HL-60/S4 treated with phorbol 12-myristate 13-acetate at 8.2 ng/mL for 4 days and 3 days (cell line): ENCODE data around the gene SMURF1.

Source experiments
- in situ Hi-C: fragments of 300-500 bp; cut with MboI; formaldehyde crosslinking; loops from 2 replicates; pipeline ENCODE4 v1.15.0; 2022; ENCODE audit warnings: low sequenced_read_pairs

Gene SMURF1

DNA sequence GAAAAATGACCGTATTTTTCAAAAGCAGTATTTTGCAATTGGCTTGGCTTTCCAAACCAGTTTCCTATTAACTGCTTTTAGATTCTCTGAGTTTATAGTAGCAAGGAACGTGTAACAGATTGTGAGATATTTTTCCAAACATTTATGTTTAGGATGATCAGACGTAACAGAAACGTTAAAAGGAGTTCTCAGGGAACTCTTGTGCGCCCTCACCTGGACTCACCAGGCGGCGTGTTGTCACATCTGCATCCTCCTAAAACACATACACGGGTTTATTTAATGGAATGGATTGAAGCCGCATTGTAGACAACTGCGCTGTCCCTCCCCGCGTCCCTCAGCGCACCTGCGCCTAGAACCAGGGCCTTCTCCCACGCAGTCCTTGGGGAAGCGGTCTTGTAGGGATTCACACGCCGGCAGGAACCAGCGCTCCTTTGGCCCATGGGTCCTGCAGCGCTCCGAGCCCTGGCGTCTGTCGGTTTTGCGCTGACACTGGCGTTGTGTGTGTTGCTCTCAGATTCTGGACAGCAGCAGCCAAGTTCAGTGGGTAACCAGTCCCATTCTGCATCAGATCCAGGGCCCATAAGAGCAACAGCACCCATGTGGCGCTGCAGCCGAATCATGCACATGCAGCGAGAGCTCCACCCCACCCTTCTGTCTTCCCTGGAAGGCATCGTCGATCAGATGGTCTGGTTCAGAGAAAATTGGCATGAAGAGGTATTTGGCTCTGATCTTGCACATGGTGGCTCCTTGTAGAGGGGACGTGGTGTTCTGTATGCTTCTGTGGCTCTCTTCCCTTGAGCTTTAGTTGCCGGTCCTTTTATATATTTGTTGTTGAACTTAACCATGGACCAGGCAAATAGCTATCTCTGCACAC lies 150.6 kb downstream of the SMURF1 start:
- in situ Hi-C loops, result no loop called here

DNA sequence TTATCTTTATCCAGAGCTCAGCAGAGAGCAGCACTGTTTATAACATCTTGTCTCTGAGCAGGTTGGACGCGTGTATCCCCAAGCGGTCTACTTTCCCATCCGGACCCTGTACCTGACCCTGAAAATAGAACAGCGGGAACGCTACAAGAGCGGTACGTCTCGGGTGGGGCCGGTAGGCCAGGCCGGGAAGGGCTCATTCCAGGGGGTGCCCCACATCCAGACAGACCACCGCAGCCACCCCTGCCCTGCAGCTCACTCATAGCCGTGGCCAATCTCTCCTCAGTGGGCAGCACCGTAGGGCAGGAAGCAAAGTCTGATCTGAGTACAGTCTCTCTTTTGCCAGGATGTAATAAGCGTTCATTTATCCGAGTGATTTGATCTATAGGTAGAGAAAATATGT lies 151.8 kb downstream of the SMURF1 start:
- in situ Hi-C loops, result no loop called here

DNA sequence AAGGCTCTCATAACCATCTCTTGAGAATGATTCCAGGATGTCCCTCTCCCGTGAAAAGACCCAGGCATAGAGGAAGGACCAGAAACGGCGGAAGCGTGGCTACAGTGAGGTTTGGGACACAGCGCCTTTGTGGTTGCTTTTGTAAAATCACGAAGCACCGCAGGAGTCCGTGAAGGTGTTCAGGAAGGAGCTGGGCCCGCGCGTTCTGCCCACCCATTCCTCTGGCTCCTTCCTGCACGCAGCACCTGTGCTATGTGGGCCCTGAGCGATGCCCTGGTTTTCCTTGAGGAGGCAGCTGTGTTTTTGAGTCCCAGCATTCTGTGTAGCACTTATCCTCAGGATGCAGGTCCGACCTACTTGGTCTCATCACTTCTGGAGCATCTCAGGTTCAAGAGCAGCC lies 152.8 kb downstream of the SMURF1 start:
- in situ Hi-C loops, result no loop called here

DNA sequence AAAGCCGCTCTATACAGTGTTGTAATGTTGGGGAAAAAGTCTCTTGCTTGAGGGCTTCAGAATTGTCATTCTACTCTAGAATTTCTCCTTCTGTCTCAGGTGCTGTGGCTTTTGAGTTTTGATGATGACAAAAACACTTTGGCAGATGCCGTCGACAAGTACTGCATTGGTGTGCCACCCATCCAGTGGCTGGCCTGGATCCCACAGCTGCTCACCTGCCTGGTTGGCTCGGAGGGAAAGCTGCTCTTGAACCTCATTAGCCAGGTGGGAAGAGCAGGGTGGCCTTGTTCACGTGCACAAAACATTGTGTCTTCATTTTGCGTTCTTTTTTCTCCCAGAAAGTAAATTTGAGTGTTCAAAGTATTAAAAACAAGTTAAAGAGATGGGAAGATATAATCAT lies 153.6 kb downstream of the SMURF1 start:
- in situ Hi-C loops, result no loop called here

DNA sequence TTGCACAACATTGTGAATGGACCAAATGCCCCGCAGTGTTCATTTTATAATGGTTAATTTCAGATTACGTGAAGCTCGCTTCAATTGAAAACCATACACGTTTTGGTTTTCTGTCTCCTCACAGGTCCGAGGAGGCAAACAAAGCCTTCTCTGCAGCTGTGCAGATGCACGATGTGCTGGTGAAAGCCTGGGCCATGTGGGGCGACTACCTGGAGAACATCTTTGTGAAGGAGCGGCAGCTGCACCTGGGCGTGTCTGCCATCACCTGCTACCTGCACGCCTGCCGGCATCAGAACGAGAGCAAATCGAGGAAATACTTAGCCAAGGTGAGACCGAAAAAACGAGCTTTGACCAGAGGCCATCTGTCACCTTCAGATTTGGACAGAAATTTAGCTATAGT lies 155.3 kb downstream of the SMURF1 start:
- in situ Hi-C loops, result no loop called here

DNA sequence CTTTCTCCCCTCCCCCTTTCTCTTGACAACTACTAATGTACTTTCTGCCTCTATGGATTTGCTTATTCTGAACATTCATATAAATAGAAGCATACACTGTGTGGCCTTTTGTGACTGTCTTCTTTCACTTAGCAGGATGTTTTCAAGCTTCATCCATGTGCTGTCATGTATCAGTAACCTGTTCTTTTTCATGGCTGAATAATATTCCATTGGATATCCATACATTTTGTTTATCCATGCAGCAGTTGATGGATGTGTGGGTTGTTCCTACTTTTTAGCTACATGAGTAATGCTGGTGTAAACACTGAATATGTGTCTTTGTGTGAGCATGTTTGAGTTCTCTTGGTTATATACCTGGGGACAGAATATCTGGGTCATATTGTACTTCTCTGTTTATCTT lies 158.0 kb downstream of the SMURF1 start:
- in situ Hi-C loops, result no loop called here

DNA sequence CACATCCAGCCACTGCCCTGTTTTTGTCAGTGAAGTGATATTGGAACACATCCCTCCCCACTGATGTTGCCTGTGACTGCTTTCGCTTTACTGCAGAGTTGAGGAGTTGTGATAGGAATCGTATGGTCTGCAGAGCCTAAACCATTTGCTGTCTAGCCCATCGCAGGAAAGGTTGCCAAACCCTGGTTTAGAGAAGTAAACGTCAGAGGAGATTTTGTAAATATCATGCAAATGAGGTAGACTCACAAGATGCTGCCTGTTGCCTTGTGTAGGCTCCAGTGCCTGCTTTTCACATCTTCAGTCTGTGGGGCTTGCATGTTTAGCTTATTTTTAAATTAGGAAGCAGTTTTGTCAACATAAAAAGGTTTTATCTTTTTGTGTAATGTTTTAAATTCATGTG lies 158.5 kb downstream of the SMURF1 start:
- in situ Hi-C loops, result no loop called here

DNA sequence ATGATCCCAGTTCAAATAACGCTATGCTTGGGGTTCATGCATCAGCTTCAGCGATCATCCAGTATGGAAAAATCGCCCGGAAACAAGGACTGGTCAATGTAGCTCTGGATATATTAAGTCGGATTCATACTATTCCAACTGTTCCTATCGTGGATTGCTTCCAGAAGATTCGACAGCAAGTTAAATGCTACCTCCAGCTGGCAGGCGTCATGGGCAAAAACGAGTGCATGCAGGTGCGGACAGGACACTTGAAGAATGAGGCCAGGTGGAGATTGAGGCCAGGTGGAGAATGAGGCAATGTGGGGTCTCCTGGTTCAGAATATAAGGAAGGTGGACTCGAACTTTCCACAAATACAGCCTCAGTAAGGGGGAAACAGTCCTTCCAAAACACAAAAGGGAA lies 159.8 kb downstream of the SMURF1 start:
- in situ Hi-C loops, result no loop called here

DNA sequence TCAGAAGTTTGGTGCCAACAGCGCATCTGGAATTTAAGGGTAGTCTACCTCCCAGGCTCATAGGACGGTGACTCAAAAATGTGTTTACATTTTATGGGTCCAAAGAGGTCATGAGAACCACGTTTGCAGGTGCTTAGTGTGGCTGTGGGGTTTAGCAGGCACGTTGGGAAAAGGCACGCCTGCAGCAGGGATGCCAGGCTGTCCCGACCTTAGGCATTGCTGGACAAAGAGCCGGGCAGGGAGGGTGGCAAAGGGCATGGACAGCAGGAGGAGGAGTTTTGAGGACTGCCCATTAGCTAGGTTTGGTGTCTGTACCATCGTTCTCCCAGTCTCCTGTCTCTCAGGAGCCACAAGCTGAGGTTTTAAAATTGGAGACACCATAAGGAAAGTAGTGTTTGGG lies 161.2 kb downstream of the SMURF1 start:
- in situ Hi-C loops, result no loop called here

DNA sequence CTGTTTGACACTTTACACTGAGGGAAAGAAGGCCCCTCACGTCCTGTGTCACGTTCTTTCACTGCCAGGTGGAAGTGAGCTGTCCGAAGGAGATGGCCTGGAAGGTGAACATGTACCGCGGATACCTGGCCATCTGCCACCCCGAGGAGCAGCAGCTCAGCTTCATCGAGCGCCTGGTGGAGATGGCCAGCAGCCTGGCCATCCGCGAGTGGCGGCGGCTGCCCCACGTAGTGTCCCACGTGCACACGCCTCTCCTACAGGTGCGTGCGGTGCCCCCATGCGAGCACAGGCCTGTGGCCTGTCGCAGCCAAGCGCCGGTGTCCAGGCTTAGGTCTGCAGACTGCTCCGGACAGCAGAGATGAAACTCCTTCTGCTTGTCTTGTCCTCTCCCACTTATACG lies 162.2 kb downstream of the SMURF1 start:
- in situ Hi-C loops, result no loop called here

DNA sequence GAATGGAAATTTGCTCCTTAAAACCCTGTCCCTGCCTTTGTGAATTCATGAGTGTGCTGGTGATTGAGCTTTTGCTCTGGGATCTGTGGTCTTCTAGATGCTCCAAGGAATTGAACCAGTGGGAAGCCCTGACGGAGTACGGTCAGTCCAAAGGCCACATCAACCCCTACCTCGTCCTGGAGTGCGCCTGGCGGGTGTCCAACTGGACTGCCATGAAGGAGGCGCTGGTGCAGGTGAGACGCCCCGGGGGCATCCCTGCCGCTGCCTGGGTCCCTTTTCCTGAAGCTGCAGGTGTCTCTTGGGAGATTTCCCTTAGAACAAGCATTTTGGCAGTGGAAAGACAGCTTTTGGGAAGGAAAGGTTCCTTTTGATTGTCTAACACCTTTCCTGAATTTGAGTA lies 165.2 kb downstream of the SMURF1 start:
- in situ Hi-C loops, result no loop called here
